ENCODE data around the gene BNC2. TPM values are rescaled to one million over a fixed set of nuclear protein-coding genes. Genes with fewer than 3 reads are reported as not detected.

BNC2 gene
- total and polyA plus RNA-seq, 2 experiments from 2014 or later = 13.8 to 18.5 TPM

- Histone ChIP-seq H3K4me2 (ENCODE audit: unreplicated experiment) (no peak overlapping the region), H4K20me1 (ENCODE audit: insufficient read depth) (no peaks in the 10 kb centered on the region), H3K36me3 (ENCODE audit: low read depth) (no peaks in the 10 kb centered on the region), H3K9me3 (ENCODE audit: low read depth) (no peaks in the 10 kb centered on the region), H3K9ac (no peak overlapping the region), H2AFZ (no peak overlapping the region), H3K4me1 (ENCODE audit: insufficient read depth) (peaks cover 18% of the 10 kb centered on the region), H3K9me2 (ENCODE audit: insufficient read depth) (no peaks in the 10 kb centered on the region), H3K79me2 (ENCODE audit: insufficient read depth) (peaks cover 21% of the 10 kb centered on the region), H3K27ac (no peak overlapping the region), H3F3A (ENCODE audit: insufficient read depth) (peaks cover 22% of the 10 kb centered on the region; the same call in 1 of the 2 replicates), H3K27me3 (replicated peaks; ENCODE audit: insufficient read depth) (no peaks in the 10 kb centered on the region), H3K4me3 (no peak overlapping the region)
- no peak for DNase-seq
- in situ Hi-C loops (cut with MboI) = no loop called here
- TF ChIP-seq EZH2phosphoT487 (IDR thresholded peaks at IDR 0.05; ENCODE audit: insufficient read depth, low read depth) (no peak), EZH2 (IDR thresholded peaks at IDR 0.05; ENCODE audit: insufficient read depth, poor library complexity, severe bottlenecking) (no peak)
- 97 to 98% methylated on average over 3 of the region's 3 CpGs for WGBS, 2 experiments (ENCODE audit: low coverage in 1 of 2, low lambda C conversion rate in 2 of 2, missing lambda C conversion rate in 2 of 2)
These were observed 422.5 kb downstream of the BNC2 start for GRCh38 chr9:16447946-16448345.

- Histone ChIP-seq H3K36me3 (ENCODE audit: low read depth) (no peaks in the 10 kb centered on the region), H3K9me2 (ENCODE audit: insufficient read depth) (no peaks in the 10 kb centered on the region), H3K27me3 (replicated peaks; ENCODE audit: insufficient read depth) (no peaks in the 10 kb centered on the region), H3K9me3 (ENCODE audit: low read depth) (no peaks in the 10 kb centered on the region), H3F3A (ENCODE audit: insufficient read depth) (peaks cover 22% of the 10 kb centered on the region; the same call in 1 of the 2 replicates), H3K4me1 (ENCODE audit: insufficient read depth) (peaks cover 31% of the 10 kb centered on the region), H3K27ac (no peak overlapping the region), H3K4me3 (no peak overlapping the region), H3K9ac (no peak overlapping the region), H3K79me2 (ENCODE audit: insufficient read depth) (peaks cover 21% of the 10 kb centered on the region), H3K4me2 (ENCODE audit: unreplicated experiment) (no peak overlapping the region), H4K20me1 (ENCODE audit: insufficient read depth) (no peaks in the 10 kb centered on the region), H2AFZ (no peak overlapping the region)
- no peak for DNase-seq
- in situ Hi-C loops (cut with MboI) = no loop called here
- no peak for TF ChIP-seq EZH2 (IDR thresholded peaks at IDR 0.05; ENCODE audit: insufficient read depth, poor library complexity, severe bottlenecking)
- no peak for TF ChIP-seq EZH2phosphoT487 (IDR thresholded peaks at IDR 0.05; ENCODE audit: insufficient read depth, low read depth)
- WGBS, 2 experiments (ENCODE audit: low coverage in 1 of 2, low lambda C conversion rate in 2 of 2, missing lambda C conversion rate in 2 of 2) = 96% methylated on average over 2 of the region's 2 CpGs
These were observed 423.8 kb downstream of the BNC2 start for GRCh38 chr9:16446636-16447035.

GRCh38 chr9:16445141-16445920, 425.1 kb downstream of the BNC2 start:
- H3F3A ChIP-seq (ENCODE audit: insufficient read depth) = peaks cover 22% of the 10 kb centered on the region; the same call in 1 of the 2 replicates
- no peaks in the 10 kb centered on the region for H4K20me1 ChIP-seq (ENCODE audit: insufficient read depth)
- H3K9me3 ChIP-seq (ENCODE audit: low read depth) = no peaks in the 10 kb centered on the region
- peaks cover 32% of the 10 kb centered on the region for H3K4me1 ChIP-seq (ENCODE audit: insufficient read depth)
- H3K36me3 ChIP-seq (ENCODE audit: low read depth) = no peaks in the 10 kb centered on the region
- no peaks in the 10 kb centered on the region for H3K27me3 ChIP-seq (replicated peaks; ENCODE audit: insufficient read depth)
- H3K9ac ChIP-seq = no peak overlapping the region
- H3K79me2 ChIP-seq (ENCODE audit: insufficient read depth) = peaks cover 26% of the 10 kb centered on the region
- no peak overlapping the region for H3K4me3 ChIP-seq
- H3K27ac ChIP-seq = no peak overlapping the region
- peak; percentile 65 for DNase-seq
- H2AFZ ChIP-seq = no peak overlapping the region
- WGBS, 2 experiments (ENCODE audit: low coverage in 1 of 2, low lambda C conversion rate in 2 of 2, missing lambda C conversion rate in 2 of 2) = 75% methylated on average over 7 of the region's 7 CpGs
- no peak overlapping the region for H3K4me2 ChIP-seq (ENCODE audit: unreplicated experiment)
- no peaks in the 10 kb centered on the region for H3K9me2 ChIP-seq (ENCODE audit: insufficient read depth)
- TF ChIP-seq EZH2phosphoT487 (IDR thresholded peaks at IDR 0.05; ENCODE audit: insufficient read depth, low read depth) (no peak), EZH2 (IDR thresholded peaks at IDR 0.05; ENCODE audit: insufficient read depth, poor library complexity, severe bottlenecking) (no peak)
- in situ Hi-C loops (cut with MboI) = no loop called here

GRCh38 chr9:16442622-16443021, 427.8 kb downstream of the BNC2 start:
- H3K9ac ChIP-seq = no peak overlapping the region
- WGBS, 2 experiments (ENCODE audit: low coverage in 1 of 2, low lambda C conversion rate in 2 of 2, missing lambda C conversion rate in 2 of 2) = 51 to 62% methylated on average over 8 of the region's 8 CpGs
- peaks cover 22% of the 10 kb centered on the region; the same call in 1 of the 2 replicates for H3F3A ChIP-seq (ENCODE audit: insufficient read depth)
- no peaks in the 10 kb centered on the region for H3K36me3 ChIP-seq (ENCODE audit: low read depth)
- peak; percentile 62 for DNase-seq
- H2AFZ ChIP-seq = no peak overlapping the region
- H3K4me2 ChIP-seq (ENCODE audit: unreplicated experiment) = peak overlapping the region; percentile 20
- H4K20me1 ChIP-seq (ENCODE audit: insufficient read depth) = no peaks in the 10 kb centered on the region
- H3K9me3 ChIP-seq (ENCODE audit: low read depth) = no peaks in the 10 kb centered on the region
- no peaks in the 10 kb centered on the region for H3K27me3 ChIP-seq (replicated peaks; ENCODE audit: insufficient read depth)
- no peaks in the 10 kb centered on the region for H3K9me2 ChIP-seq (ENCODE audit: insufficient read depth)
- peak overlapping the region; percentile 28 for H3K27ac ChIP-seq
- H3K4me1 ChIP-seq (ENCODE audit: insufficient read depth) = peaks cover 32% of the 10 kb centered on the region
- 0 out of 2 replicates have a peak overlapping the region, but pooled peaks have one; percentile 26 for H3K4me3 ChIP-seq
- in situ Hi-C loops (cut with MboI) = no loop called here
- H3K79me2 ChIP-seq (ENCODE audit: insufficient read depth) = peaks cover 22% of the 10 kb centered on the region
- TF ChIP-seq EZH2phosphoT487 (IDR thresholded peaks at IDR 0.05; ENCODE audit: insufficient read depth, low read depth) (no peak), EZH2 (IDR thresholded peaks at IDR 0.05; ENCODE audit: insufficient read depth, poor library complexity, severe bottlenecking) (no peak)

Data from GM23248 (cell line).